CD4-positive, alpha-beta memory T cell (primary cell): Measurements from ENCODE around the gene SLC25A45. TPM values are rescaled to one million over a fixed set of nuclear protein-coding genes. Genes with fewer than 3 reads are reported as not detected.

Experiments
- CTCF ChIA-PET: fragments of 350-600 bp; sonication (Branson Sonifier 250); formaldehyde crosslinking; loops from one replicate; lab custom pipeline; 2021; ENCODE audit warnings: inconsistent platforms; ENCODE audit not compliant: partially characterized antibody; lab: Charles Lee
- POLR2A ChIA-PET: fragments of 350-600 bp; sonication (Branson Sonifier 250); formaldehyde crosslinking; loops from one replicate; lab custom pipeline; 2021; ENCODE audit not compliant: partially characterized antibody; lab: Charles Lee
- DNase-seq, 5 donors: peaks; one replicate each; pipeline versions ENCODE4 v3.0.0 to v3.0.0-alpha.2; 2020 to 2022; ENCODE audit warnings: mixed read lengths in 1 of 5
- H3K27ac ChIP-seq: one replicate; pipeline ENCODE4 v1.7.0; 2013; ENCODE audit warnings: low read depth, low read length
- H3K27me3 ChIP-seq: 2 replicates; pipeline ENCODE4 v1.7.0; 2013; ENCODE audit warnings: mild to moderate bottlenecking, low read length, moderate library complexity; ENCODE audit not compliant: insufficient read depth
- H3K36me3 ChIP-seq: 2 replicates; pipeline ENCODE4 v1.7.0; 2013; ENCODE audit warnings: mild to moderate bottlenecking, low read length, moderate library complexity; ENCODE audit not compliant: insufficient read depth
- H3K4me1 ChIP-seq: 2 replicates; pipeline ENCODE4 v1.7.0; 2013; ENCODE audit warnings: mild to moderate bottlenecking, low read length, moderate library complexity; ENCODE audit not compliant: insufficient read depth
- H3K4me3 ChIP-seq, 2 donors: one replicate each; pipeline ENCODE4 v1.7.0; 2013; ENCODE audit warnings: low read length in 2 of 2, mild to moderate bottlenecking in 1 of 2
- H3K9me3 ChIP-seq, 2 donors: one replicate each; pipeline ENCODE4 v1.7.0; 2013; ENCODE audit warnings: low read length in 2 of 2, control low read depth in 1 of 2; ENCODE audit not compliant: control insufficient read depth in 1 of 2
- H3K27ac Mint-ChIP-seq, 7 donors: one replicate each; pipeline ENCODE4 v1.8.0; 2020 to 2021; ENCODE audit warnings: mixed read lengths in 7 of 7, mild to moderate bottlenecking in 6 of 7, inconsistent platforms in 3 of 7, moderate library complexity in 3 of 7
- H3K27me3 Mint-ChIP-seq, 2 donors: one replicate each; pipeline ENCODE4 v1.8.0; 2020 to 2021; ENCODE audit warnings: mixed read lengths in 2 of 2
- H3K36me3 Mint-ChIP-seq, 2 donors: one replicate each; pipeline ENCODE4 v1.8.0; 2020 to 2021; ENCODE audit warnings: mixed read lengths in 2 of 2, inconsistent platforms in 1 of 2, mild to moderate bottlenecking in 1 of 2
- H3K4me1 Mint-ChIP-seq, 4 donors: one replicate each; pipeline ENCODE4 v1.8.0; 2020 to 2021; ENCODE audit warnings: mixed read lengths in 4 of 4, mild to moderate bottlenecking in 1 of 4
- H3K4me3 Mint-ChIP-seq, 8 donors: one replicate each; pipeline ENCODE4 v1.8.0; 2020 to 2021; ENCODE audit warnings: mixed read lengths in 8 of 8, mild to moderate bottlenecking in 7 of 8, moderate library complexity in 6 of 8, inconsistent platforms in 3 of 8
- H3K9me3 Mint-ChIP-seq, 8 donors: one replicate each; pipeline ENCODE4 v1.8.0; 2020 to 2021; ENCODE audit warnings: mixed read lengths in 8 of 8, mild to moderate bottlenecking in 5 of 8, inconsistent platforms in 3 of 8, moderate library complexity in 1 of 8
- intact Hi-C: fragments of 100-400 bp; cut with micrococcal nuclease; formaldehyde crosslinking; loops from one replicate; pipeline ENCODE4 v1.15.1; 2023
- polyA plus RNA-seq, 2 donors: library from polyadenylated mRNA; unstranded; fragments of 300-500 nt; fragmentation: Illumina TruSeq; gene quantifications; one replicate each; pipeline ENCODE4 v1.2.3, GENCODE V29; 2021
- total RNA-seq, 2 experiments: library from RNA; stranded (reverse); gene quantifications; one replicate each; pipeline ENCODE4 v1.2.3, GENCODE V29; 2021

Gene SLC25A45
- total and polyA plus RNA-seq, 4 experiments from 2014 or later: 7.2 to 24.2 (median 16.0) TPM

DNA sequence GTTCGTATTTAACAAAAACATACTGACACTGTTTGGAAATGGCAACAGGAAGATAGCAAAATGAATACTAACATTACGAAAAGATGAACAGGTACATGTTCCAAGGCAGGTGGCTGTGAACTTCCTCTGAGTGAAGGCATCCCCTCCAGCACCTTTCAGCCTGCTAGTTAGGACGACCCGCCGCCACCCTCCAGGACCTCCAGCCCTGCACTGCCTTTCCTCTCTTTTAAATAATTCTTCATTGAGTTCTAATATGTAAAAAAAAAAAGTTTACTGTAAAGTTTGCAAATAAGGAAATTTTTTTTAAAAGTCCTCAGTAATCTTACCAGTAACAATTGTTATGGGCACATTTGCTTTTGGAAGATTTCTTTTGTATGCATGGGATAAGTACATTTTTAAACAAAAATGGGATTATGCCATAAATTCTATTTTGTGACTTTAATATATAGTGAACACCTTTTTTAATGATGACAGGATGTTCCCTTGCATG is 46.2 kb upstream of the SLC25A45 start:
- DNase-seq: no peak
- Histone ChIP-seq H3K4me3 (peak overlapping the region; percentile 95 to 99), H3K9me3 (no peaks in the 10 kb centered on the region), H3K27ac (peak overlapping the region; percentile 98), H3K27me3 (no peaks in the 10 kb centered on the region), H3K36me3 (peaks cover 16% of the 10 kb centered on the region), H3K4me1 (peaks cover 72% of the 10 kb centered on the region)
- Mint-ChIP-seq H3K36me3 (peaks cover 52% of the 10 kb centered on the region in 2 donors), H3K4me1 (peaks cover 60 to 91% (median 67%) of the 10 kb centered on the region in 4 donors), H3K27ac (peak overlapping the region; percentile 93 to 100 (median 97)), H3K27me3 (no peaks in the 10 kb centered on the region), H3K4me3 (peak overlapping the region; percentile 92 to 97 (median 95)), H3K9me3 (peaks cover 0 to 2% (median 0%) of the 10 kb centered on the region in 8 donors)
- POLR2A ChIA-PET: interaction anchor here (8.9 to 22.2 kb wide), 5 partner anchors 11 to 70 kb away, joined by 224 to 3839 read pairs (median 524); partner anchors contain the start of genes FRMD8, MALAT1, NEAT1 and SLC25A45
- CTCF ChIA-PET: interaction anchor here (0.9 to 2.6 kb wide), 3 partner anchors 11 to 74 kb away, joined by 3 to 37 read pairs (median 3); no protein-coding TSS in a partner anchor
- intact Hi-C loops: loop anchor here (5.0 kb wide), 1 partner anchor 144 kb away; the partner anchor contains the start of genes FAM89B and ZNRD2

DNA sequence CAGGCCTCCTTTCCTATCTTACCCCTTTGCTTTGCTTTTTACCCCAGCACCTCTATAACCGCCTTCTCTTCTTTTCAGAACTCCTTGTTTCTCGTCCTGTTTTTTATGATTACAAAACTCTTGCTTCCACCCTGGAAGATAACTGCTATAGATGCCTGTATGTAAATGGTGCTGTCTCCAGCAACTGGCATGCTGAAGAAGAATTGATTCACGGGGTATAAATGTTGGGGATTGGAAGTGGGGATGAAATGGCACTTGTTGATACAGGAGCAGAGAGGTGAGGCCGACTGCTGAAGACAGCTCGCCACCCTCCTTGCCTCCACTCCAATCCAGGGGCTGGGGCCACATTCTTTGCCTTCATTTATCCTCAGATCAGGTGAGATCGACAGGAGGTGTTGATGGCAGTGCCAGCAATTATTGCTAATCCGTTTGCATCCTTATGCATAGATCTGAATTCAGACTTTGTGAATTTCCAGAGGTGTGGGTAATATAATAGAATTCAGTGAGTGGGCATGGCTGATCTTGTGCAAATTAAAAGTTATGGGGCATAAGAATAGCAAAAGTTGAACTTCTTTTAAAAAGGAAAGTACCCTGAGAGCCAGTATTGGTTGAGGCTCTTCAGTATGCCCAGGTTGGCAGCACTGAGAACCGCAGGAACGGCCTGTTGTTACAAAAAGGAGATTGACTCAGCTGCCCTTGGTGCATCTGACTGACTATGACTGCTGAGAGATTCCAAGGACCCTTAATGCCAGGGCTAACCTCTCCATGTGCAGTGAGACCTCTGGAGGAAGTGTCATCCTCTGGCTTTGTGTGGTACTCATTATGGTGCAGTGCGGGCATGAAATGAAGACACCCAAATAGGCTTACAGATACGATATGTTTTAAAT is 45.5 kb upstream of the SLC25A45 start:
- DNase-seq: peak; percentile 31 to 74 (median 35)
- H3K9me3 Mint-ChIP-seq: peaks cover 0 to 3% (median 0%) of the 10 kb centered on the region in 8 donors
- peak overlapping the region; percentile 93 to 100 (median 97) for H3K27ac Mint-ChIP-seq
- intact Hi-C loops: loop anchor here (5.0 kb wide), 1 partner anchor 144 kb away; the partner anchor contains the start of genes FAM89B and ZNRD2
- peak overlapping the region; percentile 92 to 97 (median 95) for H3K4me3 Mint-ChIP-seq
- H3K36me3 Mint-ChIP-seq: peaks cover 51 to 55% of the 10 kb centered on the region in 2 donors
- Histone ChIP-seq H3K36me3 (peaks cover 19% of the 10 kb centered on the region), H3K9me3 (no peaks in the 10 kb centered on the region), H3K4me3 (peak overlapping the region; percentile 95 to 99), H3K27ac (peak overlapping the region; percentile 98), H3K27me3 (no peaks in the 10 kb centered on the region), H3K4me1 (peaks cover 67% of the 10 kb centered on the region)
- CTCF ChIA-PET: no interaction called here
- H3K27me3 Mint-ChIP-seq: no peaks in the 10 kb centered on the region
- POLR2A ChIA-PET: interaction anchor here (8.9 to 22.2 kb wide), 5 partner anchors 10 to 71 kb away, joined by 224 to 3839 read pairs (median 524); partner anchors contain the start of genes FRMD8, MALAT1, NEAT1 and SLC25A45
- H3K4me1 Mint-ChIP-seq: peaks cover 55 to 86% (median 63%) of the 10 kb centered on the region in 4 donors

DNA sequence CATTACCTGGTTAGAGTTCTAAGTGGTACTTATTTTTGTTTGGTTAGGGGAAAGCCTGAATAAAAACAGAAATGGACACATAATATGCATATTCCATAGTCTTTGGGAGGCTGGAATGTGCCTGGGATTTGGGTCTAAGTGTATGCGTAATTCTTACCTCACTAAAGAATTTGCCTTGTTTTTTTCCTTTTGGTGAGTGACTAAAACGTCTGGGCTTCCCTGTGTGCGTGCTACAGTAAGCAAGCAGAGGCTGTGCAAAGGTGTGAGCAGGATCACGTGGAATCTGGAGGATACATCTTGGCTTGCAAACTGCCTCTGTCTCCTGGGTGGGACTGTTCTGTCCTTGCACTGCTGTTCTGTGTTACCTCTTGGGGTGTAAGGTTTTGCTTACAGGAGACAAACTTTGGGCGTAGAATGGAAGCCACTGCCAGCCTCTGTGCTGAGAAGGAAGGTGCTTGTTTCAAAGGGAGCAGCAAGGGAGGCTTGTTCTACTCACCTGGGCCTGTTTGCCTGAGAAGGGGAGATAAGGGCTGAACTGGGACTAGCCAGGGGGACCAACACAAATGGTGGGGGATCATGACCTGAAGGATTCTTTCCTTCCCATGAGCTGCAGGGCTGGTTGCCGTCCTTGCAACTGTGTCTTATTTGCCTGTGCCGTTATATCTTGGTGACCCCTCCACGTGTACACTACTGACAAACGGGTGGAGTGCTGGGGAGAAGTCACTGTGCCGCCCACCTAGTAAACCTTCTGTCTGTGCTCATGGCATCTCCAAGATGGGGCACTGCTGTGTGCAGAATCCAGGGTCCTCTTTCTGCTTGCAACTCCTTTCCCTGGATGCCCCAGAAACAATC is 44.6 kb upstream of the SLC25A45 start:
- intact Hi-C loops: loop anchor here (5.0 kb wide), 1 partner anchor 145 kb away; the partner anchor contains the start of genes FAM89B and ZNRD2
- peak overlapping the region; percentile 93 to 100 (median 97) for H3K27ac Mint-ChIP-seq
- Histone ChIP-seq H3K4me1 (peaks cover 58% of the 10 kb centered on the region), H3K36me3 (peaks cover 19% of the 10 kb centered on the region), H3K27me3 (no peaks in the 10 kb centered on the region), H3K27ac (peak overlapping the region; percentile 98), H3K4me3 (peak overlapping the region; percentile 95 to 99), H3K9me3 (no peaks in the 10 kb centered on the region)
- peak; percentile 28 to 69 (median 33) for DNase-seq
- H3K9me3 Mint-ChIP-seq: peaks cover 0 to 9% (median 2%) of the 10 kb centered on the region in 8 donors
- ChIA-PET POLR2A (interaction anchor here (1.5 to 22.2 kb wide), 7 partner anchors 9 to 145 kb away, joined by 3 to 3839 read pairs (median 446); partner anchors contain the start of genes FAM89B, FRMD8, MALAT1 and NEAT1), CTCF (no interaction called here)
- peaks cover 50 to 83% (median 55%) of the 10 kb centered on the region in 4 donors for H3K4me1 Mint-ChIP-seq
- H3K36me3 Mint-ChIP-seq: peaks cover 55 to 58% of the 10 kb centered on the region in 2 donors
- H3K27me3 Mint-ChIP-seq: peaks cover 0 to 2% of the 10 kb centered on the region in 2 donors
- peak overlapping the region; percentile 92 to 97 (median 95) for H3K4me3 Mint-ChIP-seq

DNA sequence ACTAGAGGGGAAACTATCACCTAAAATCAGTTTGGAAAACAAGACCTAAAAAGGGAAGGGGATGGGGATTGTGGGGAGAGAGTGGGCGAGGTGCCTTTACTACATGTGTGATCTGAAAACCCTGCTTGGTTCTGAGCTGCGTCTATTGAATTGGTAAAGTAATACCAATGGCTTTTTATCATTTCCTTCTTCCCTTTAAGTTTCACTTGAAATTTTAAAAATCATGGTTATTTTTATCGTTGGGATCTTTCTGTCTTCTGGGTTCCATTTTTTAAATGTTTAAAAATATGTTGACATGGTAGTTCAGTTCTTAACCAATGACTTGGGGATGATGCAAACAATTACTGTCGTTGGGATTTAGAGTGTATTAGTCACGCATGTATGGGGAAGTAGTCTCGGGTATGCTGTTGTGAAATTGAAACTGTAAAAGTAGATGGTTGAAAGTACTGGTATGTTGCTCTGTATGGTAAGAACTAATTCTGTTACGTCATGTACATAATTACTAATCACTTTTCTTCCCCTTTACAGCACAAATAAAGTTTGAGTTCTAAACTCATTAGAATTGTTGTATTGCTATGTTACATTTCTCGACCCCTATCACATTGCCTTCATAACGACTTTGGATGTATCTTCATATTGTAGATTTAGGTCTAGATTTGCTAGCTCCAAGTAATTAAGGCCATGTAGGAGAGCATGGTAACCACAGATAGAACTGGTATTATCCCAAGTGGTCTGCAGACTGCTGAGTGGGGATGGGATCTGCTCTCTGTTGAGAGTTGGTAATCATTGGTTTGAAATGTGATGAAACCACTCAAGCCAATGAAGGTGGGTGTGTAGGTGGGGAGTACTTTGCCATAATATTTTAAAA is 43.8 kb upstream of the SLC25A45 start:
- intact Hi-C loops: loop anchor here (1.0 to 5.0 kb wide), 3 partner anchors 10 to 146 kb away; partner anchors contain the start of genes FAM89B and ZNRD2
- H3K4me3 Mint-ChIP-seq: peak overlapping the region; percentile 92 to 97 (median 95)

GRCh38 chr11:65425105-65425970 is 42.9 kb upstream of the SLC25A45 start:
- CTCF ChIA-PET: interaction anchor here (2.2 to 12.6 kb wide), 2 partner anchors 8 to 74 kb away, joined by 14 to 192 read pairs; partner anchors contain the start of gene MALAT1

More for the DNA sequence above, 43.8 kb upstream of the SLC25A45 start:
- Histone ChIP-seq H3K4me3 (peak overlapping the region; percentile 95 to 99), H3K36me3 (peaks cover 19% of the 10 kb centered on the region), H3K27ac (peak overlapping the region; percentile 98), H3K27me3 (no peaks in the 10 kb centered on the region), H3K9me3 (no peaks in the 10 kb centered on the region), H3K4me1 (peaks cover 50% of the 10 kb centered on the region)
- ChIA-PET POLR2A (interaction anchor here (1.1 to 22.2 kb wide), 14 partner anchors 8 to 151 kb away, joined by 3 to 3839 read pairs (median 41); partner anchors contain the start of genes DPF2, EHBP1L1, FAM89B and FRMD8), CTCF (interaction anchor here (2.2 to 12.6 kb wide), 2 partner anchors 9 to 73 kb away, joined by 14 to 192 read pairs; partner anchors contain the start of gene MALAT1)
- DNase-seq: peak; percentile 69 to 84 (median 74)
- H3K4me1 Mint-ChIP-seq: peaks cover 42 to 83% (median 47%) of the 10 kb centered on the region in 4 donors
- peaks cover 0 to 4% of the 10 kb centered on the region in 2 donors for H3K27me3 Mint-ChIP-seq
- peak overlapping the region; percentile 93 to 100 (median 97) for H3K27ac Mint-ChIP-seq
- H3K9me3 Mint-ChIP-seq: peaks cover 0 to 9% (median 2%) of the 10 kb centered on the region in 8 donors
- peaks cover 58% of the 10 kb centered on the region in 2 donors for H3K36me3 Mint-ChIP-seq

More at GRCh38 chr11:65425105-65425970, 42.9 kb upstream of the SLC25A45 start:
- Histone ChIP-seq H3K27ac (peak overlapping the region; percentile 98), H3K4me1 (peaks cover 50% of the 10 kb centered on the region), H3K36me3 (peaks cover 19% of the 10 kb centered on the region), H3K9me3 (no peaks in the 10 kb centered on the region), H3K4me3 (peak overlapping the region; percentile 95 to 99), H3K27me3 (no peaks in the 10 kb centered on the region)
- Mint-ChIP-seq H3K4me3 (peak overlapping the region; percentile 92 to 97 (median 95)), H3K27me3 (peaks cover 0 to 4% of the 10 kb centered on the region in 2 donors), H3K36me3 (peaks cover 58 to 59% of the 10 kb centered on the region in 2 donors), H3K27ac (peak overlapping the region; percentile 93 to 100 (median 97)), H3K4me1 (peaks cover 41 to 83% (median 47%) of the 10 kb centered on the region in 4 donors), H3K9me3 (peaks cover 0 to 9% (median 2%) of the 10 kb centered on the region in 8 donors)
- intact Hi-C loops: loop anchor here (1.0 to 5.0 kb wide), 3 partner anchors 9 to 147 kb away; partner anchors contain the start of genes FAM89B and ZNRD2
- peak; percentile 87 to 98 (median 94) for DNase-seq
- POLR2A ChIA-PET: interaction anchor here (0.6 to 22.2 kb wide), 23 partner anchors 7 to 681 kb away, joined by 3 to 3839 read pairs (median 10); partner anchors contain the start of genes CCDC85B, DPF2, EHBP1L1 and FAM89B
